H9 (cell line): ENCODE results near the gene GET4. TPM values are rescaled to one million over a fixed set of nuclear protein-coding genes. Genes with fewer than 3 reads are reported as not detected.
A peak's percentile ranks its signal among the peaks of the same experiment; 100 is the strongest.

Experiments
- DNase-seq: peaks from one replicate; pipeline ENCODE4 v3.0.0-alpha.2; 2017
- H2AFZ ChIP-seq: one replicate; pipeline ENCODE4 v1.6.1; 2013; ENCODE audit warnings: mild to moderate bottlenecking, low read length, control low read depth, moderate library complexity
- H2AK5ac ChIP-seq: 2 replicates; pipeline ENCODE4 v1.6.1; 2013; ENCODE audit warnings: low read length, control low read depth, mixed read lengths; ENCODE audit not compliant: insufficient read length
- H2BK120ac ChIP-seq: one replicate; pipeline ENCODE4 v1.6.1; 2013; ENCODE audit warnings: low read depth, mild to moderate bottlenecking, low read length, control low read depth, inconsistent platforms; ENCODE audit not compliant: poor library complexity, severe bottlenecking
- H2BK12ac ChIP-seq: 2 replicates; pipeline ENCODE4 v1.6.1; 2013; ENCODE audit warnings: low read length, control low read depth, mixed read lengths, low read depth; ENCODE audit not compliant: insufficient read length
- H2BK15ac ChIP-seq: 2 replicates; pipeline ENCODE4 v1.6.1; 2013; ENCODE audit warnings: low read depth, low read length, control low read depth
- H2BK20ac ChIP-seq: one replicate; pipeline ENCODE4 v1.6.1; 2013; ENCODE audit warnings: low read depth, mild to moderate bottlenecking, low read length, control low read depth, inconsistent platforms; ENCODE audit not compliant: poor library complexity, severe bottlenecking
- H2BK5ac ChIP-seq: 2 replicates; pipeline ENCODE4 v1.6.1; 2013; ENCODE audit warnings: low read length, control low read depth, mixed read lengths; ENCODE audit not compliant: insufficient read length
- H3K14ac ChIP-seq: 2 replicates; pipeline ENCODE4 v1.6.1; 2013; ENCODE audit warnings: low read length, control low read depth; ENCODE audit not compliant: insufficient read depth
- H3K18ac ChIP-seq: 2 replicates; pipeline ENCODE4 v1.6.1; 2013; ENCODE audit warnings: low read depth, mild to moderate bottlenecking, mixed read lengths, low read length, control low read depth; ENCODE audit not compliant: insufficient read length
- H3K23ac ChIP-seq: 2 replicates; pipeline ENCODE4 v1.6.1; 2013; ENCODE audit warnings: low read length, control low read depth, mixed read lengths, low read depth; ENCODE audit not compliant: insufficient read length
- H3K23me2 ChIP-seq: 2 replicates; pipeline ENCODE4 v1.6.1; 2013; ENCODE audit warnings: low read depth, mild to moderate bottlenecking, mixed read lengths, low read length, control low read depth; ENCODE audit not compliant: insufficient read length, poor library complexity, severe bottlenecking
- H3K27ac ChIP-seq: 2 replicates; pipeline ENCODE4 v1.5.1; 2013; ENCODE audit warnings: low read length, control low read depth, mixed read lengths, low read depth; ENCODE audit not compliant: insufficient read length
- H3K27me3 ChIP-seq: 2 replicates; pipeline ENCODE4 v1.6.1; 2013; ENCODE audit warnings: low read length, control low read depth, inconsistent platforms; ENCODE audit not compliant: insufficient read depth
- H3K4ac ChIP-seq: 2 replicates; pipeline ENCODE4 v1.6.1; 2013; ENCODE audit warnings: low read depth, mild to moderate bottlenecking, control low read depth, inconsistent platforms, low read length, moderate library complexity
- H3K4me1 ChIP-seq: 2 replicates; pipeline ENCODE4 v1.6.1; 2013; ENCODE audit warnings: low read length, control low read depth, inconsistent platforms; ENCODE audit not compliant: insufficient read depth
- H3K4me2 ChIP-seq: 2 replicates; pipeline ENCODE4 v1.6.1; 2013; ENCODE audit warnings: low read length, control low read depth, mixed read lengths; ENCODE audit not compliant: insufficient read length, insufficient read depth
- H3K56ac ChIP-seq: 2 replicates; pipeline ENCODE4 v1.6.1; 2013; ENCODE audit warnings: low read depth, mild to moderate bottlenecking, mixed read lengths, low read length, control low read depth; ENCODE audit not compliant: insufficient read length
- H3K79me1 ChIP-seq: 2 replicates; pipeline ENCODE4 v1.6.1; 2013; ENCODE audit warnings: low read depth, mild to moderate bottlenecking, moderate library complexity, low read length, control low read depth, inconsistent platforms; ENCODE audit not compliant: insufficient read depth, poor library complexity, severe bottlenecking
- H3K79me2 ChIP-seq: 2 replicates; pipeline ENCODE4 v1.6.1; 2013; ENCODE audit warnings: low read length, control low read depth, inconsistent platforms; ENCODE audit not compliant: insufficient read depth
- H3K9ac ChIP-seq: 2 replicates; pipeline ENCODE4 v1.6.1; 2013; ENCODE audit warnings: low read length, control low read depth, mixed read lengths; ENCODE audit not compliant: insufficient read length; ENCODE audit errors: extremely low read depth
- H3K9me3 ChIP-seq: one replicate; pipeline ENCODE4 v1.6.1; 2013; ENCODE audit warnings: low read depth, low read length, inconsistent platforms; ENCODE audit not compliant: control insufficient read depth
- H3T11ph ChIP-seq: one replicate; pipeline ENCODE4 v1.6.1; 2013; ENCODE audit warnings: mild to moderate bottlenecking, low read length, control low read depth, inconsistent platforms
- H4K20me1 ChIP-seq: one replicate; pipeline ENCODE4 v1.6.1; 2013; ENCODE audit not compliant: control insufficient read depth, insufficient read length, insufficient read depth
- H4K5ac ChIP-seq: 2 replicates; pipeline ENCODE4 v1.6.1; 2013; ENCODE audit warnings: low read depth, mild to moderate bottlenecking, mixed read lengths, low read length, control low read depth; ENCODE audit not compliant: insufficient read length
- H4K8ac ChIP-seq: replicated peaks from 2 replicates; pipeline ENCODE4 v1.6.1; 2013; ENCODE audit warnings: low read length, control low read depth, mixed read lengths, low read depth; ENCODE audit not compliant: insufficient read length
- H4K91ac ChIP-seq: 2 replicates; pipeline ENCODE4 v1.6.1; 2013; ENCODE audit warnings: low read depth, mild to moderate bottlenecking, moderate library complexity, mixed read lengths, low read length, control low read depth; ENCODE audit not compliant: insufficient read length
- H3K27ac Mint-ChIP-seq, 3 experiments: 2 replicates in 2 of 3; 3 replicates in 1 of 3; pipeline ENCODE4 v1.8.0; 2020 to 2021; ENCODE audit warnings: mixed read lengths in 3 of 3, mild to moderate bottlenecking in 1 of 3, moderate library complexity in 1 of 3
- H3K27me3 Mint-ChIP-seq: 2 replicates; pipeline ENCODE4 v1.8.0; 2021; ENCODE audit warnings: low read depth, mild to moderate bottlenecking, moderate library complexity, mixed read lengths
- H3K36me3 Mint-ChIP-seq, 3 experiments: 2 replicates in 2 of 3; 3 replicates in 1 of 3; pipeline ENCODE4 v1.8.0; 2020 to 2021; ENCODE audit warnings: low read depth in 3 of 3, mixed read lengths in 3 of 3; ENCODE audit not compliant: insufficient read depth in 1 of 3
- H3K4me1 Mint-ChIP-seq, 2 experiments: 2 replicates each; pipeline ENCODE4 v1.8.0; 2020; ENCODE audit warnings: mixed read lengths in 2 of 2
- H3K4me3 Mint-ChIP-seq, 2 experiments: 2 replicates in 1 of 2; 3 replicates in 1 of 2; pipeline ENCODE4 v1.8.0; 2020 to 2021; ENCODE audit warnings: mild to moderate bottlenecking in 2 of 2, mixed read lengths in 2 of 2, moderate library complexity in 1 of 2
- H3K9me3 Mint-ChIP-seq, 2 experiments: 2 replicates in 1 of 2; 3 replicates in 1 of 2; pipeline ENCODE4 v1.8.0; 2020; ENCODE audit warnings: mild to moderate bottlenecking in 2 of 2, mixed read lengths in 2 of 2, moderate library complexity in 1 of 2
- CTCF ChIP-seq: fragments of 200-600 bp; sonication (generic); conservative IDR thresholded peaks from 3 replicates; pipeline ENCODE4 v1.8.0; 2021; ENCODE audit warnings: antibody characterized with exemption, mild to moderate bottlenecking
- WGBS: extraction: QIAGEN DNeasy Blood & Tissue Kit; methylation state at CpG from one replicate; pipeline ENCODE4 v1.1.7; 2013; ENCODE audit warnings: missing lambda C conversion rate, low lambda C conversion rate, mixed read lengths; ENCODE audit not compliant: insufficient read length; ENCODE audit errors: extremely low coverage; 5-methylcytosine and 5-hydroxymethylcytosine counted together
- total RNA-seq: library from RNA; stranded (reverse); gene quantifications from 2 replicates; pipeline ENCODE4 v1.2.1, GENCODE V29; 2021

GET4 gene
- total RNA-seq, 1 experiment from 2014 or later, result 70.2 TPM

GRCh38 chr7:920351-921070 is 44.2 kb downstream of the GET4 start:
- Histone ChIP-seq H3K79me1 (no peaks in the 10 kb centered on the region), H3K9ac (no peak overlapping the region), H3K23me2 (no peaks in the 10 kb centered on the region), H3K14ac (no peak overlapping the region), H3T11ph (no peak overlapping the region), H2BK120ac (no peak overlapping the region), H3K18ac (no peak overlapping the region), H4K20me1 (no peaks in the 10 kb centered on the region), H2AFZ (no peak overlapping the region), H3K4me2 (no peak overlapping the region), H3K9me3 (no peaks in the 10 kb centered on the region), H2AK5ac (no peak overlapping the region), H3K23ac (no peak overlapping the region), H2BK5ac (no peak overlapping the region), H4K91ac (no peak overlapping the region), H3K27ac (no peak overlapping the region), H3K4me1 (no peaks in the 10 kb centered on the region), H4K8ac (no peak overlapping the region), H4K5ac (no peak overlapping the region), H2BK20ac (no peak overlapping the region), H3K27me3 (no peaks in the 10 kb centered on the region), H3K56ac (no peak overlapping the region), H2BK12ac (no peak overlapping the region), H2BK15ac (no peak overlapping the region), H3K79me2 (no peaks in the 10 kb centered on the region), H3K4ac (no peak overlapping the region)
- TF ChIP-seq CTCF, result no peak
- no CpG with 5 or more reads among the region's 40 CpGs for WGBS
- H3K4me3 Mint-ChIP-seq, result no peak overlapping the region
- H3K36me3 Mint-ChIP-seq, result no peaks in the 10 kb centered on the region
- peaks cover 4 to 6% of the 10 kb centered on the region in 2 experiments; a peak in 3 of 4 replicates for H3K4me1 Mint-ChIP-seq
- H3K27ac Mint-ChIP-seq, result peak overlapping the region in 1 of 3 experiments; percentile 44; a peak in 1 of 7 replicates
- no peaks in the 10 kb centered on the region; a peak in 1 of 5 replicates for H3K9me3 Mint-ChIP-seq
- no peaks in the 10 kb centered on the region; the same call in 1 of the 2 replicates for H3K27me3 Mint-ChIP-seq
- no peak for DNase-seq
